Measurements from ENCODE around the gene GSG1L2.
"Not testable (repeated sequence)": the region's sequence is repeated elsewhere in the genome, so short reads cannot be mapped to it uniquely, and the experiment has no call there.

Gene GSG1L2

DNA sequence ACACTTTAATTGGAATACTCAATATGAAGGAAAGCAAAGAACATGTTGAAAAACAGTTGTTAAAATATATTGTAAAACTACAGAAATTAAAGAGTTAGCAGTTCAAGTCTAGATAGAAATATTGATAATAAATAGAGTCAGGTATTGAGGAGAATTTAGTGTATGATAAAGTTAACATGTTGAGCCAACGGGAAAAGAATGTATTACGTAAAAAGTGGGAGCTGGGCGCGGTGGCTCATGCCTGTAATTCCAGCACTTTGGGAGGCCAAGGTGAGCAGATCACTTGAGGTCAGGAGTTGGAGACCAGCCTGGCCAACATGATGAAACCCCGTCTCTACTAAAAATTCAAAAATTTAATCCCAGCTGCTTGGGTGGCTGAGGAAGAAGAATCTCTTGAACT is 38.4 kb downstream of the GSG1L2 start:
- not testable (repeated sequence) for H3K9ac ChIP-seq (ENCODE audit: low read length); H3K4me1 ChIP-seq (ENCODE audit: insufficient read depth, low read length); H3K27ac ChIP-seq (ENCODE audit: low read depth, low read length); H3K4me3 ChIP-seq (ENCODE audit: low read depth in 1 of 2, low read length in 2 of 2); H3K9me3 ChIP-seq (ENCODE audit: low read length); H3K36me3 ChIP-seq (ENCODE audit: insufficient read depth, low read length); H3K27me3 ChIP-seq (ENCODE audit: control insufficient read depth in 1 of 2, insufficient read depth in 2 of 2, low read length in 2 of 2)

DNA sequence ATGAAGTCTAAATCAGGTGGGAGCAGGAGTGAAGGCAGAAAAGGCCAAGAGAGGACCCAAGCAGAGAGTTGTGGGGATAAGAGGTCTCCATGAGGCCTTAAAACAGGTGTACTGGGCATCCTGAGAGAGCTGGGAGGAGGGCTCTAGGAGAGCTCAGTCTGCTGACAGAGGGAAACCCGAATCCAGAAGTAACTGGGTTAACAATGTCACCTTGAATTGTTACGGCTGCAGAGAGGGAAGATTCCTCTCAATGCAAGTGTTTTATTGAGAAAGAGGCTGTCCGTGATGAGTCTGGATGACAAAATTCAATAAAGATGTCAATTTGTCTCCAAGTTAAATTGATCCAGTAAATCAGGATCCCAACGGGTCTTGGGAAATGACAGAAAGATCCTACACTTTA is 38.8 kb downstream of the GSG1L2 start:
- H3K27ac ChIP-seq (ENCODE audit: low read depth, low read length), result no peak overlapping the region
- no peak overlapping the region for H3K4me3 ChIP-seq (ENCODE audit: low read depth in 1 of 2, low read length in 2 of 2)
- no peaks in the 10 kb centered on the region for H3K36me3 ChIP-seq (ENCODE audit: insufficient read depth, low read length)
- H3K9me3 ChIP-seq (ENCODE audit: low read length), result no peaks in the 10 kb centered on the region
- no peaks in the 10 kb centered on the region for H3K27me3 ChIP-seq (ENCODE audit: control insufficient read depth in 1 of 2, insufficient read depth in 2 of 2, low read length in 2 of 2)
- H3K9ac ChIP-seq (ENCODE audit: low read length), result no peak overlapping the region
- no peaks in the 10 kb centered on the region for H3K4me1 ChIP-seq (ENCODE audit: insufficient read depth, low read length)

DNA sequence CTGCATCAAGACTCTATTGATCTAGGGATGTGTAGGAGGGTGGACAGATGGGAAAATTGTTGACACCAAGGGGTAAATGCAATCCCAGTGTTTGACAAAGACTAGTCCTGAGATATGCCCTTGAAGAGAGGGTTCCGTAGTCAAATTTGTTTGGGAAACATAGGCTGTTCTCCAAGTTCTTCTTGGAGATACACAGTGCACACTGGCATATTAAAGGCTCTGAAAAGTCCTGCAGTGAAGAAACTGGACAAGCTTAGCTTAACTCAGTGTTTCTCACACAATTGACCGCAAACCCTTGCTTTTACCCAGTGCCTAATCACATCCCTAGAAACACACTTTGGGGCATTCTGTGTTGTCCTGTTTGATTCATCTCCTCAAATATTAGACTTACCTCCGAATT is 41.3 kb downstream of the GSG1L2 start:
- Histone ChIP-seq H3K27me3 (ENCODE audit: control insufficient read depth in 1 of 2, insufficient read depth in 2 of 2, low read length in 2 of 2) (no peaks in the 10 kb centered on the region), H3K36me3 (ENCODE audit: insufficient read depth, low read length) (no peaks in the 10 kb centered on the region), H3K9me3 (ENCODE audit: low read length) (no peaks in the 10 kb centered on the region), H3K4me1 (ENCODE audit: insufficient read depth, low read length) (no peaks in the 10 kb centered on the region), H3K27ac (ENCODE audit: low read depth, low read length) (no peak overlapping the region), H3K4me3 (ENCODE audit: low read depth in 1 of 2, low read length in 2 of 2) (no peak overlapping the region), H3K9ac (ENCODE audit: low read length) (no peak overlapping the region)

DNA sequence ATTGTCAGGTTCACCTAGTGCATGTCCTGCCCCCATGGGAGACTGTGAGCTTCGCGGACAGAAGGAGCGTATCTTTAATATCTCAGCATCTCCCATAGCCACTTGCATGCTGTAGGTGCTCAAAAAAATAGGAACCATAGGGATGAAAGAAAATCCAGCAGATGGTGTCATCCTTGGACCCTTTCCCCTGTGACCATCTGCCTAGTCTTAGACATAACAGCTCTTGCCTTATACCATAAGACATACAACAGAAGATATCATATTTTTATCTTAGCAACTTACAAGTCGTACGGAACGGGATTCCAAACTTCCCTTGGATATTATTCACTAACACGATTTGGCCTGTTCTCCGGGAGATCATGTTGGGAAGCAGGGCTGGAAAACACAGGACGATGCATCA is 45.0 kb downstream of the GSG1L2 start:
- H3K4me3 ChIP-seq (ENCODE audit: low read depth in 1 of 2, low read length in 2 of 2), result no peak overlapping the region
- H3K27ac ChIP-seq (ENCODE audit: low read depth, low read length), result no peak overlapping the region
- H3K27me3 ChIP-seq (ENCODE audit: control insufficient read depth in 1 of 2, insufficient read depth in 2 of 2, low read length in 2 of 2), result no peaks in the 10 kb centered on the region
- H3K36me3 ChIP-seq (ENCODE audit: insufficient read depth, low read length), result no peaks in the 10 kb centered on the region
- H3K4me1 ChIP-seq (ENCODE audit: insufficient read depth, low read length), result no peaks in the 10 kb centered on the region
- H3K9ac ChIP-seq (ENCODE audit: low read length), result no peak overlapping the region
- H3K9me3 ChIP-seq (ENCODE audit: low read length), result no peaks in the 10 kb centered on the region

DNA sequence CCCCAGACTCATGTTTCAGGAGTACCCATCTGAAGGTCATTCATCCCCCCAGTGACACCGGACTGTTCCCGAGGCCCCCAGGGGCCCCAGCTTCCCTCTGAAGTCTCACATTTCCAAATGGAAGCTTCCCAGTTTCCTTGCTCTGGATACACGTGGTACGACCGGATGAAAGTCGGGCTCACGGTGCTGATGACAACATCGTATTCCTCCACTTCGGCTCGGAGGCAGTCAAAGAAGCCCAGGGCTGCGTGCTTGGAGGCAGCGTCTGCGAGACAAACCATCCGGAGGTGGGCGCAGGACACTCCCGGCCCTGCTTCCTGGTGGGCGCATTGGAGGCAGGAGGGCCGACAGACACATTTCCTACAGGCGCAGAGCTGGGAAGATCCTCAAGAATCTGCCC is 49.2 kb downstream of the GSG1L2 start:
- Histone ChIP-seq H3K36me3 (ENCODE audit: insufficient read depth, low read length) (no peaks in the 10 kb centered on the region), H3K4me1 (ENCODE audit: insufficient read depth, low read length) (no peaks in the 10 kb centered on the region), H3K9me3 (ENCODE audit: low read length) (no peaks in the 10 kb centered on the region), H3K9ac (ENCODE audit: low read length) (no peak overlapping the region), H3K27ac (ENCODE audit: low read depth, low read length) (no peak overlapping the region), H3K4me3 (ENCODE audit: low read depth in 1 of 2, low read length in 2 of 2) (no peak overlapping the region), H3K27me3 (ENCODE audit: control insufficient read depth in 1 of 2, insufficient read depth in 2 of 2, low read length in 2 of 2) (no peaks in the 10 kb centered on the region)

DNA sequence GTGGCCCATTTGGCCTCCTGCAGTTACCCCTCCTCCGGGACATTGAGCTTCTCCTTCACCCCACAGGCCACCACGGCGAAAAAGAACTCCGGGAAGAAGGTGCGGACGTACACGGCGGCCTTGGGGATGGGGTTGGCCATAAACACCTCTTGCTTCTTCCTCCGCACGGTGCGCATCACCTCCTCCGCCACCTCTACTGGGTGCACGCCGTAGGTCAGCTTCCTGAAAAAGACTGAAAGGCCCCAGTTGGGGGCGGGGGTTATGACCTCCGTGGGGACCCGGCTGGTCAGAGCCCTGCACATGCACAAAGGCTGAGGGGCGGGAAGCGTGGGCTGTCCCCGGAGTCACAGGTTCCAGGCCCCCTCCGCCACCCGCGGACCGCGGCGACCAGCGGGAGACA is 50.4 kb downstream of the GSG1L2 start:
- Histone ChIP-seq H3K27me3 (ENCODE audit: control insufficient read depth in 1 of 2, insufficient read depth in 2 of 2, low read length in 2 of 2) (no peaks in the 10 kb centered on the region), H3K4me1 (ENCODE audit: insufficient read depth, low read length) (no peaks in the 10 kb centered on the region), H3K9me3 (ENCODE audit: low read length) (no peaks in the 10 kb centered on the region), H3K27ac (ENCODE audit: low read depth, low read length) (no peak overlapping the region), H3K4me3 (ENCODE audit: low read depth in 1 of 2, low read length in 2 of 2) (no peak overlapping the region), H3K36me3 (ENCODE audit: insufficient read depth, low read length) (no peaks in the 10 kb centered on the region), H3K9ac (ENCODE audit: low read length) (no peak overlapping the region)

DNA sequence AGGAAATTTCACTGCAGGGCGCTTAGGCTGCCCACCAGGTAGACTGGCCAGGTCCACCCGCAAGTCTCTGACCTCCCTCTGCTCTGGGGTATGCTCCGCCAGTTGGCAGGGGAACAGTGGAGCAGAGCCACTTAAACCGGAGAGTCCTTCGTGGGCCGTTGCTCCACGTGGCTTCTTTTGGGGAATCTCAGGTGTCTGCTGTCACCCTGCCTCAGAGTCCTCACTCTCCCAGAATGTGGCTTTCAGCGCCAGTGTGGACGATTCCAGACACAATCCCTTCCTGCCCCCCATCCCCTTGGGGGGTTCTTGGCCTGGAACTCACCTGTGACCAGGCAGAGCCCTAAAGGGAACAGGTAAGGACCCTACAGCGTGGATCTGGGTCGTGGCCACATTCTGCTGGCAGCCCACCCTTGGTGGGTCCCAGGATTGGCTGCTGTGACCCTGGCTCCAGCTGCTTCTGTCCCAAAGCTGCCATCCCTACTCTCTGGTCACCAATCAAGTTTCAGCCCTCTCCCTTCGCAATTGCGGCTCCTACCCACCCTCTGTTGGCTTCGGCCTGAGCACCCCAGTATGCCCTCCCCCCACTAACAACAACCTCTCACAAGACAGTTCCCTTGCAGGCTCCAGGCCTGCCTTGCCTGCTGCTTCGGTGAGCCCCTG is 52.7 kb downstream of the GSG1L2 start:
- H3K27ac ChIP-seq (ENCODE audit: low read depth, low read length), result no peak overlapping the region
- no peak overlapping the region for H3K9ac ChIP-seq (ENCODE audit: low read length)
- H3K9me3 ChIP-seq (ENCODE audit: low read length), result no peaks in the 10 kb centered on the region
- H3K27me3 ChIP-seq (ENCODE audit: control insufficient read depth in 1 of 2, insufficient read depth in 2 of 2, low read length in 2 of 2), result no peaks in the 10 kb centered on the region
- H3K4me1 ChIP-seq (ENCODE audit: insufficient read depth, low read length), result no peaks in the 10 kb centered on the region
- no peaks in the 10 kb centered on the region for H3K36me3 ChIP-seq (ENCODE audit: insufficient read depth, low read length)
- no peak overlapping the region for H3K4me3 ChIP-seq (ENCODE audit: low read depth in 1 of 2, low read length in 2 of 2)

DNA sequence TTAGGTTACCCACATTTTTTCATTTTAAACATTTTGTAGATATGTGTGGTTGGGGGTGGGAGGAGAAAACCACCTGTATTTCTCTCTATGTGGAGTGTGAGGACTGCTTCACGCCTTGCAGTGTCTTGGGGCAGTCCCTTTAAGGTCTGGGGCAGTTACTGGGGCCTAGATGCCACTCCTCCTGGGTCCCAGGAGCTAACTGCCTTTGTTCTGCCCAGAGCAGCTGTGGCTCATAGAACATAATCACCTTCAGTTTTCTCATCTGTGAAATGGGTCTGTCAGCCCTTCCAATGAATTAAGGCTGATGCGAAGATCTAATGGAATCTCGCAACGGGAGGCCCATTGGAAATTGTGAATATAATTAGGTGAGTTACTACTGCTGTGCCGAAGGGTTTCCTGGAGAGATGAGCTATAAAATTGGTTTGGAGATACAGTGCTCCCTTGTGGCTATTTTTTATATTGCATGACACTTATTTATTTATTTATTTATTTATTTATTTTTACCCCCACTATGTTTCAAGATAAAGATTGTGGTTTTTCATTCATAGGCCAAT is 53.4 kb downstream of the GSG1L2 start:
- H3K27ac ChIP-seq (ENCODE audit: low read depth, low read length), result no peak overlapping the region
- H3K4me3 ChIP-seq (ENCODE audit: low read depth in 1 of 2, low read length in 2 of 2), result no peak overlapping the region
- H3K4me1 ChIP-seq (ENCODE audit: insufficient read depth, low read length), result no peaks in the 10 kb centered on the region
- H3K9me3 ChIP-seq (ENCODE audit: low read length), result no peaks in the 10 kb centered on the region
- H3K27me3 ChIP-seq (ENCODE audit: control insufficient read depth in 1 of 2, insufficient read depth in 2 of 2, low read length in 2 of 2), result no peaks in the 10 kb centered on the region
- H3K9ac ChIP-seq (ENCODE audit: low read length), result no peak overlapping the region
- H3K36me3 ChIP-seq (ENCODE audit: insufficient read depth, low read length), result no peaks in the 10 kb centered on the region

DNA sequence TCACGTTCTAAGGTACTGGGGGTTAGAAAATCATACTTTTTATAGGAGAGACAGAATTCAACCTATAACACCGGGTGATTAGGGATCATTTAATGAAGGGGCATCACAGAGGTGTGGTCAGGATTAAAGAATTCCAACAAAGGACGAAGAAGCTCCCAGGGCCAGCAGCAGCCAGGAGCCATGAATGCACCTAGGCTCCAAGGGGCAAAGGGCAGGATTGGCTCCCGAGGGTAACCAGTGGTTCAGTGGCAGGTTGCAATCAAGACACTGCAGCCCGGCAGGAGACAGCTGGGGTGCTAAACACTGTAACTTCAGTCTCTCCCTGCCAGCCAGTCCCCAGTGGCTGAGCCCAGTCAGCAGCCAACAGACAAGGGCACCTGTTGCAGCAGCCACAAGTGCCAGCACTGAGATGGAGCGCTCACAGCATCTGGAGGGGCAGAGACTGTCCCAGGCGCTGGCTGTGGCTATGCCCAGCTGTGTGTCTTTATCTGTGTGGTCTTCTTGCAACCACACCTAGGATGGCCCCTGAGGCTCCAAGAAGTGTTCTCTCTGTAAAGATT is 54.4 kb downstream of the GSG1L2 start:
- Histone ChIP-seq H3K9ac (ENCODE audit: low read length) (no peak overlapping the region), H3K27ac (ENCODE audit: low read depth, low read length) (no peak overlapping the region), H3K27me3 (ENCODE audit: control insufficient read depth in 1 of 2, insufficient read depth in 2 of 2, low read length in 2 of 2) (no peaks in the 10 kb centered on the region)

DNA sequence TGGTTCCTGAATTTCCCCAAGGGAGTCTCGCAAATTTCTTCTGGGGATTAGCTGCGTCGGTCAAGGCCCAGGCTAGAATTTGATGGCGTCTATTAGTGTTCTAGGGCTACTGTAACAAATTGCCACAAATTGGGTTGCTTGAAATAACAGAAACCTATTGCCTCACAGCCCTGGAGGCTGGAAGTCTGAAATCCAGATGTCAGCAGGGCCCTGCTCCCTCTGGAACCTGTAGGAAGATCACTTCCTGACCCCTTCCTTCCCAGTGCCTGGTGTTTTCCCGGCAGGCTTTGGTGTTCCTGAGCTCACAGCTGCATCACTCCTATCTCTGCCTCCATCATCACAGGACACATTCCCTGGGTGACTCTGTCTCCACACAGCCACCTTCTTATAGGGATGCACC is 54.9 kb downstream of the GSG1L2 start:
- H3K27me3 ChIP-seq (ENCODE audit: control insufficient read depth in 1 of 2, insufficient read depth in 2 of 2, low read length in 2 of 2), result no peaks in the 10 kb centered on the region
- no peaks in the 10 kb centered on the region for H3K4me1 ChIP-seq (ENCODE audit: insufficient read depth, low read length)
- H3K27ac ChIP-seq (ENCODE audit: low read depth, low read length), result no peak overlapping the region
- H3K36me3 ChIP-seq (ENCODE audit: insufficient read depth, low read length), result no peaks in the 10 kb centered on the region
- no peak overlapping the region for H3K4me3 ChIP-seq (ENCODE audit: low read depth in 1 of 2, low read length in 2 of 2)
- no peaks in the 10 kb centered on the region for H3K9me3 ChIP-seq (ENCODE audit: low read length)
- H3K9ac ChIP-seq (ENCODE audit: low read length), result no peak overlapping the region

More for the DNA sequence above, 54.4 kb downstream of the GSG1L2 start:
- Histone ChIP-seq H3K36me3 (ENCODE audit: insufficient read depth, low read length) (no peaks in the 10 kb centered on the region), H3K9me3 (ENCODE audit: low read length) (no peaks in the 10 kb centered on the region), H3K4me1 (ENCODE audit: insufficient read depth, low read length) (no peaks in the 10 kb centered on the region), H3K4me3 (ENCODE audit: low read depth in 1 of 2, low read length in 2 of 2) (no peak overlapping the region)

DNA sequence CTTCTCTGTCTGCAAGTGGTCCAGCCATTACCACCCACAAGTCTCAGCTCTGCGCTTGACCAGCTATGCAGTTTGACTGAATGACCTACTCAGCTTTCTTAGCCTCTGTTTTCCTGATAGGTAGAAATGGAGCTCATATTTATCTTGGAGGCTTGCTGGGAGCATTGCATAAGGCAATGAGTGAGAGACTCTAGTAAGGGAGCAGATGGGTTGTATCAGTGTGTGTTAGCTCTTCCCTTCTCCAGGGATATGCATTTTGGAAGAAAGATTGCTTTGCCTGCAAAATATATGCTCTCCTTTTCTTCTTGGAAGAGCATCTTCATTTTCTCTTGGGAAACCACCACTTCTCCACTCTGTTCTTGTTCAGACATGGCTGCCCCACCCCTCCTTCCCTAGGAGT is 56.6 kb downstream of the GSG1L2 start:
- no peaks in the 10 kb centered on the region for H3K36me3 ChIP-seq (ENCODE audit: insufficient read depth, low read length)
- H3K4me1 ChIP-seq (ENCODE audit: insufficient read depth, low read length), result no peaks in the 10 kb centered on the region
- no peaks in the 10 kb centered on the region for H3K27me3 ChIP-seq (ENCODE audit: control insufficient read depth in 1 of 2, insufficient read depth in 2 of 2, low read length in 2 of 2)
- no peaks in the 10 kb centered on the region for H3K9me3 ChIP-seq (ENCODE audit: low read length)
- H3K4me3 ChIP-seq (ENCODE audit: low read depth in 1 of 2, low read length in 2 of 2), result no peak overlapping the region
- no peak overlapping the region for H3K9ac ChIP-seq (ENCODE audit: low read length)
- H3K27ac ChIP-seq (ENCODE audit: low read depth, low read length), result no peak overlapping the region

DNA sequence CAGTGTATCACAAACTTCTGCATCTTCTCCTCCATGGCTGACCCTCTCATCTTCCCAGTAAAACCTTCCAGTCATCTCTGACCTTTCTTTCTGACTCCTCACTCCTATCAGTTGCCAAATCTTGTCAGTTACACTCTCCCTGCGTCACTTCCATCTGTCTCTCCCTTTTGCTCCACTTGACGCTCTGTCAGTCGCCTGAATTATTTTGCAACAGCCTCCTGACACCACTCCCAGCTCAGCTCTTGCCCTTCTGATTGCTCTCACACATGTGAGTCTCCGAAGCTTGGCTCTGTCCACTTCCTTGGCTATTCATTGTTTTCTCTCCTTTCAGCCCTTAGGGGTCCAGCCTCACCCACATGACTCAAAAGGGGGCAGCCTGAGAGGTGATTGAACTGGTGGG is 58.2 kb downstream of the GSG1L2 start:
- no peak overlapping the region for H3K27ac ChIP-seq (ENCODE audit: low read depth, low read length)
- H3K36me3 ChIP-seq (ENCODE audit: insufficient read depth, low read length), result no peaks in the 10 kb centered on the region
- H3K9ac ChIP-seq (ENCODE audit: low read length), result no peak overlapping the region
- no peak overlapping the region for H3K4me3 ChIP-seq (ENCODE audit: low read depth in 1 of 2, low read length in 2 of 2)
- H3K4me1 ChIP-seq (ENCODE audit: insufficient read depth, low read length), result no peaks in the 10 kb centered on the region
- no peaks in the 10 kb centered on the region for H3K9me3 ChIP-seq (ENCODE audit: low read length)
- H3K27me3 ChIP-seq (ENCODE audit: control insufficient read depth in 1 of 2, insufficient read depth in 2 of 2, low read length in 2 of 2), result no peaks in the 10 kb centered on the region

Measured in muscle layer of colon (tissue), 2 donors.